GM18519 (cell line): Measurements from ENCODE around the gene CENPT.
"Not testable (repeated sequence)": the region's sequence is repeated elsewhere in the genome, so short reads cannot be mapped to it uniquely, and the experiment has no call there.

ENCODE experiments used
- ATAC-seq: cut with Tn5 transposase; IDR thresholded peaks from one replicate; pipeline ENCODE4 v1.9.1; 2021; ENCODE audit warnings: mild to moderate bottlenecking, moderate library complexity; ENCODE audit not compliant: unreplicated experiment, low FRiP score

CENPT gene

DNA sequence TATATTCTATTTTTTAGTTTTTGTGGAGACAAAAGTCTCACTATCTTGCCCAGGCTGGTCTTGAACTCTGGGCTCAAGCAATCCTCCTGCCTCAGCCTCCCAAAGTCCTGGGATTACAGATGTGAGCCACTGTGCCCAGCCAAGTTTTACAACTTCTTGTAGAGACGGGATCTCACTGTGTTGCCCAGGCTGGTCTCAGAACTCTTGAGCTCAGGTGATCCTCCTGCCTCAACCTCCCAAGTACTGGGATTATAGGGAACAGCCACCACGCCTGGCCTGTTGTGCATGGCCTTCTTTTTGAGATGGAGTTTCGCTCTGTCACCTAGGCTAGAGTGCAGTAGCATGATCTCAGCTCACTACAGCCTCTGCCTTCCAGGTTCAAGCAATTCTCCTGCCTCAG lies 6.2 kb upstream of the CENPT start:
- no peak for ATAC-seq

DNA sequence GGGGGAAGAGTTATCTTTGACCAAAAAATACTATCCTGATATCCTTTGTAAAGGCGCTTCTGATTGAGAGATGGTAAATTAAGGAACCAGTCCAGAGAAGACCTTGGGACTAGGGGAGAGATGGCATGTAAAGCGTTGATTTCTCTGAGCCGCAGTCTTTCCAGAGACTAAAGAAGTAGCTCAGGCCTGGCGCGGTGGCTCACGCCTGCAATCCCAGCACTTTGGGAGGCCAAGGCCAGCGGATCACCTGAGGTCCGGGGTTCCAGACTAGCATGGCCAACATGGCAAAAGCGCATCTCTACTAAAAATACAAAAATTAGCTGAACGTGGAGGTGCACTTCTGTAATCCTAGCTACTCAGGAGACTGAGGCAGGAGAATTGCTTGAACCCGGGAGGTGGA lies 625 bp upstream of the CENPT start:
- no peak for ATAC-seq

DNA sequence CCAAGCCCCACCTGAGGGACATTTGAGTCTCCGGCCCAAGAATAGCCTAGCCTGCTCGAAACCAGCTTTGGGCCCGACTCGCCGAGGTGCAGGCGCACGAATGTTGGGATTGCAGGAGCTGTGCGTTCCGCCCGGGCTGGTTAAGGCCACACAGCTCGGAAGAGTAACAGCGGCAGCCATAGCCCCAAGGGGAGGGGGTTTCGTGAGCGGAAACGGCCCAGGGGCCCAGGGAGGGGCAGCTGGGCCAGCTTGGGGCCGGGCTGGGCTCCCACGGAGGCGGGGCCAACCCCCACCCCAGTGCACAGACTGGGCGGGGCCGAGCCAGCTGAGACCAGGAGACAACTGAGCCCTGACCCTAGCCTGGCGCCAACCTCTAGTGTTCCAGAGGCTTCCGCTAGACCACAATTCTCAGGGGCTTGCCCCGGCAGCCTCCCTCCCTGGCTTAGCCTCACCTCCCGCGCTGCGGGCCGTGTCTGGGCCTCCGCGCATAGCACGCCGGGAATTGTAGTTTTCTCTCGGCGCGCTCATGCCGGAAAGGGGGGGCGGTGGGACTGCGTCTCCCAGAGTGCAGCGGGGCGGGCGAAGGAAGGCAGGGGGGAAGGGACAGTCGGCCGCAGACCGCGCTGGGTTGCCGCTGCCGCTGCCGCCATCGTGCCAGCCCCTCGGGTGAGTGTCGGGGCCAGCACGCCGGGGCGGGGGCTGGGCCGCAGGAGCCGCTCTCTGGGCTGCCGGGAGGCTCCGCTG lies 1.0 kb downstream of the CENPT start, which contains the start of gene NUTF2:
Gene NUTF2, plus strand, starts transcription at position 614 of the 744 bp plus-strand sequence. CDS start 18,198 bp downstream, outside the sequence.
- ATAC-seq = peak; percentile 37

DNA sequence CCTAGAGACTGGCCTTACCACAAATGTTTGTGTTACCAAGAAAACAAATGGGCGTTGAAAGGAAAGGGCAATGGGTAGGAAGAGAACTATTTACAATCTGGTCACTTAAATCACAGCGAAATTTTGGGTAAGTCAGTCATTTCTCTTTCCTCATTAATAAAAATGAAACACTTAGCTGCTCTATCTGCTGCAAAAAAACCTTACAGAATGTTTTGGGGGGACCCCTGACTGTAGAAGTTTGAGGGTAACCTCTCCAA lies 1.5 kb downstream of the CENPT start:
- ATAC-seq = no peak

DNA sequence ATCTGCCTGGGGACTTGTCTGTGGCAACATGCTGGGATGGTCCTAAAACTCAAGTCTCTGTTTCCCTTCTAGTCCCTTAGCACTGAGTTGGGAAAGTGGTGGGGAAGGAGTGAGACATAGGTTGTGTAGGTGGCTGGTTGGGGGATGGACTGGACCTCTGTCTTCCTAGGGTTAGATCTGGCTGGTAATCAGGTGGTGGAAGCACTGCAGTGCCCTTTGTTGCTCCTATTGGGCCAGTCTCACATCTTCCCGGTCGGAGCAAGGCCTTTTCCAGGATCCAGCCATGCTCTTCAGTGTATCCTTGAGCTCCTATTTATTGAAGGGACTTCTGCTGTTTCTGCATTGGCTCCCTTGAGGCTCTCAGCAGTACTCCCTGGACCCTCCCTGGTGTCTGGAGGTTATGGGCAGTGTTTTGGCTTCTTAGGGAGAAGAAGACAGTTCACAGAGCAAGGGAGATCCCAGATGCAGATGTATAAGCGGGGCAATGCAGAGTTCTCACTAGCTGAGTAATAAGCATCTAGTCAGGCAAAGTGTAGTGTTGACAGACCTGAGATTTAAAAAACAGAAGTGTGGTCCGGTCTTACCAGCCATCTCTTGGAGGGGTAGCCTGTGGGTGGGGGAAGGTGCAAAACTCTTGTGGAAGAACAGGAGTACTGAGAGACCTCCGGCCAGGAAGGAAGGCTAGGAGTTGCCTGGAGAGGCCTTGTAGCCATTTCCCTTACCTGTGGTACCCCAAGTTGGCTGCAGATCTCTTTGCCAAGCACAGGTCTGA lies 2.0 kb downstream of the CENPT start:
- ATAC-seq = no peak

DNA sequence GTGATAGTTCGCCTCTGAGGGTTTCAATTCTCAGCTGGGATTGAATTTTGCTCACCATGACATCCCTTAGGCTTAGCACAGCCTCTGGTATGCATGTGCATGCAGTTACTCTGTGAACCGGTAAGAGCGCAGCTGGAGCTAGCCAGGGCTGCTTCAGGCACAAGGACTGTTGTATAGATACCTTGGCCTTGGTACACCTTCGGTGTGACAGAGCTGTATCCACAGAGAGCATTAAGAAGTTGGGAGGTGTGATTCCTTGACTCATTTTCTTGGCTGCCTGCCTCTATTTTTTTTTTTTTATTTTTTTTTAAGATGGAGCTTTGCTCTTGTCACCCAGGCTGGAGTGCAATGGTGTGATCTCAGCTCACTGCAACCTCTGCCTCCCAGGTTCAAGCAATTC lies 3.0 kb downstream of the CENPT start:
- no peak for ATAC-seq

DNA sequence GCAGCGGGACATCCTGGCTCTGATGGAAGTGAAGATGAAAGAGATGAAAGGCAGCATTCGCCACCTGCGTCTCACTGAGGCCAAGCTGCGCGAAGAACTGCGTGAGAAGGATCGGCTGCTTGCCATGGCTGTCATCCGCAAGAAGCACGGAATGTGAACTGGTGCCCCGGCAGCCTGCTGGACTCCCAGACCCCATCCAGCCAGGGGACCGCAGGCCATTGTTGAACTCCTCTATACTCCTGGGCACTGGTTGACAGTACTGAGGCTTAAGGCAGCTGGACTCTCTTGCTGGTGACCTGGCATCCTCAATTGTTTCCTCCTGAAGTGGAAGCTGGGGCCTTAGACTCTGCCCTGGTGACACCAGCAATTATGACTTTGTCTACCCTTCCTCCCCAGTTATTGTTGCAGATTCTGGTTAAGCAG lies 4.1 kb downstream of the CENPT start:
- no peak for ATAC-seq

DNA sequence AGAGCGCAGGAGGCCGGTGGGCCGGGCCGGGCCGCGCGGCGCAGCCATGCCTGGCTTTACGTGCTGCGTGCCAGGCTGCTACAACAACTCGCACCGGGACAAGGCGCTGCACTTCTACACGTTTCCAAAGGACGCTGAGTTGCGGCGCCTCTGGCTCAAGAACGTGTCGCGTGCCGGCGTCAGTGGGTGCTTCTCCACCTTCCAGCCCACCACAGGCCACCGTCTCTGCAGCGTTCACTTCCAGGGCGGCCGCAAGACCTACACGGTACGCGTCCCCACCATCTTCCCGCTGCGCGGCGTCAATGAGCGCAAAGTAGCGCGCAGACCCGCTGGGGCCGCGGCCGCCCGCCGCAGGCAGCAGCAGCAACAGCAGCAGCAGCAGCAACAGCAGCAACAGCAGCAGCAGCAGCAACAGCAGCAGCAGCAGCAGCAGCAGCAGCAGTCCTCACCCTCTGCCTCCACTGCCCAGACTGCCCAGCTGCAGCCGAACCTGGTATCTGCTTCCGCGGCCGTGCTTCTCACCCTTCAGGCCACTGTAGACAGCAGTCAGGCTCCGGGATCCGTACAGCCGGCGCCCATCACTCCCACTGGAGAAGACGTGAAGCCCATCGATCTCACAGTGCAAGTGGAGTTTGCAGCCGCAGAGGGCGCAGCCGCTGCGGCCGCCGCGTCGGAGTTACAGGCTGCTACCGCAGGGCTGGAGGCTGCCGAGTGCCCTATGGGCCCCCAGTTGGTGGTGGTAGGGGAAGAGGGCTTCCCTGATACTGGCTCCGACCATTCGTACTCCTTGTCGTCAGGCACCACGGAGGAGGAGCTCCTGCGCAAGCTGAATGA lies 4.8 kb downstream of the CENPT start:
- peak; percentile 6 for ATAC-seq

DNA sequence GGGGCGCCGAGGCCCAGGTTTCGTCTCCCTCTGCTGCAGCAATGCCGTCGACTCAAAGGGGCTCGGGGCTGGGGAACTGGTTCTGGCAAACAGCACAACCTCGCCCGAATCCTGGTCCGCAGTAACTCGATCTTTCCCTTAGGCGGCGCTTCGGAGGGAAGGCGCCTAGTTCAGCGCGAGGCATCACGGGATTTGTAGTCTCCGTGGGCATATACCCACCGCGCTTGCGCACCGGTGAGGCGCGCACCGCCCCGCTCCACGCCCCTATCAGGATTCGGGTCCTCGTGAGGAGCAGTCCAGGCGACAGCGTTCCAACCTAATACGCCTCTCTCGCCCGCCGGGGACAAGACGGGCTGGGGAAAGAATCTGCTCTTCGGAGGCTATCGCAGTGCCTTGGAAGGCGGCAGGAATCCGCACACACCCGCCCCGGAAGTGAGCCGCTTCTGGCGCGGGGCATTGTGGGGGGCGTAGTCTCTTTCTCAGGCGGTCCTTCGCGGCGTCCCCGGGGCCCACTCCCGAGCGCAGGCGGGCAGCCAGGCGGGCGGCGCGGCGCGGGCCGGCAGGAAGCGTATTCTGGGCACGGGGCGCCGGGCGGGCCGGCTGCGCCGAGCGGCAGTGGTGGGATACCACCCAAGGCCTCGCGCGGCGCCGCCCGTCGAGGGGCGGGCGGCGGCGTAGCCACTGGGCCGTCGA lies 5.5 kb downstream of the CENPT start, which contains the start of gene THAP11:
Gene THAP11, plus strand, starts transcription at position 505 of the 693 bp plus-strand sequence. CDS start 235 bp downstream, outside the sequence.
- ATAC-seq = peak; percentile 46

DNA sequence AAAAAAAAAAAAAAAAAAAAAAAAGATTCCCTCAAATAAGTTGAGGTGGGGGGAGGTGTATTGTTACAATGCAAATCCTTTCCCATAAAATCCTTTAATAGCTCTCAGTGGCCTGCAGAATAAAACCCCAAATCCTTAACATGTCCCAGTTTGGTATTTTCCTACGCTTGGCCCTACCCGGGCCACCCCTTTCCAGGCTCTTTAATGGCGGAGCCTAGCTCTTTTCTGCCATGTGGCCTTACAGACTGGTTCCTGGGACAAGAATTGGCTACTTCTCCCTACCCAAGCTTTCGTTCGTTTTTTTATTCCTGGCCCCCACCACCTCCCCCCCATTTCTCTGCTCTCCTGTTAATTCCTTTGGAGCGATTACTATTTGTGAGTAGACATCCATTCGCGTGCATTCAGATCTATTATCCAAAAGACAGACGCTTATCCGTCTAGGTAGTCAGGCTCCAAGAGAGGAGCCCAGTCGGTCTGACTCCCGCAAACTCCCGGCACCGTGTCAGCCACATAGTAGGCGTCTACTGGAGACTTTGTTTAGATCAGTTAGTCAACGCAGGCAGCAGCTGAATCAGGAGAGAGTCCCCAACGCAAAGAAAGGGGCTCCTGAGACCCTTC lies 6.2 kb downstream of the CENPT start:
- no peak for ATAC-seq

DNA sequence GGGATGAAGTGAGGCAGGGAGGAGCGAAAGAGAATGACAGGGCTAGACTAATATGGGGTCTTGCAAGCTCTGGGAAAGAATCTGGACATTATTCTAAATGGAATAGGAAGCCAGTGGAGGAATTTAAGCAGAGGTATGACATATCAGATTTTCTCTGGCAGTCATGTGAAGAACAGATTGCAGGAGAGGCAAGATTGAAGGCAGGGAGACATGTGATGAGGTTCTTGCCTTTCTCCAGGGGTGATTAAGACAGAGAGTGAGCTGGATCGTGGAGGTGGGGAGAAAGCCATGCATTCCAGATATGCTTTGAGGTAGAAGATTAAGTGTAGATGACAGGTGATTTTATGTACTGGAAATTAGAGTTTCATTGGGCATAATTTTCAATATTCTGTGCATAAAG lies 9.7 kb downstream of the CENPT start:
- ATAC-seq = no peak

DNA sequence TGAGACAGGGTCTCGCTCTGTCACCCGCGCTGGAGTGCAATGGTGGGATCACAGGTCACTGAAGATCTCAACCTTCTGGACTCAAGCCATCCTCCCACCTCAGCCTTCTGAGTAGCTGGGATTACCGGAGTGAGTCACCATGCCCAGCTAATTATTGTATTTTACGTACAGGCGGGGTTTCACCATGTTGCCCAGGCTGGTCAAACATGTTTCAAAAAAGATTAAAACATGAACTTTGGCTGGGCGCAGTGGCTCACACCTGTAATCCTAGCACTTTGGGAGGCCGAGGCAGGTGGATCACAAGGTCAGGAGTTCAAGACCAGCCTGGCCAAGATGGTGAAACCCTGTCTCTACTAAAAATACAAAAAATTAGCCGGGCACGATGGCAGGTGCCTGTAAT lies 10.3 kb downstream of the CENPT start:
- ATAC-seq = not testable (repeated sequence)

DNA sequence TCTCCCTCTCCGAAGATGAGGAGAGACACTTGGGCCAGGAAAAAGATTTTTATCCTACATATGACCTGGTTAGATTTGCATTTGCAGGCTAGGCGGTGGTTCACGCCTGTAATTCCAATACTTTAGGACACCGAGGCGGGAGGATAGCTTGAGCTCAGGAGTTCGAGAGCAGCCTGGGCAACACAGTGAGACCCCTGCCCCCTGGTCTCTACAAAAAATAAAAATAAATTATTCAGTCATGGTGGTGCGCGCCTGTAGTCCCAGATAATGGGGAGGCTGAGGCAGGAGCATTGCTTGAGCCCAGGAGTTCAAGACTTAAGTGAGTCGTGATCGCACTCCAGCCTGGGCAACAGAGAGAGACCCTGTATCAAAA lies 13.3 kb downstream of the CENPT start:
- no peak for ATAC-seq

DNA sequence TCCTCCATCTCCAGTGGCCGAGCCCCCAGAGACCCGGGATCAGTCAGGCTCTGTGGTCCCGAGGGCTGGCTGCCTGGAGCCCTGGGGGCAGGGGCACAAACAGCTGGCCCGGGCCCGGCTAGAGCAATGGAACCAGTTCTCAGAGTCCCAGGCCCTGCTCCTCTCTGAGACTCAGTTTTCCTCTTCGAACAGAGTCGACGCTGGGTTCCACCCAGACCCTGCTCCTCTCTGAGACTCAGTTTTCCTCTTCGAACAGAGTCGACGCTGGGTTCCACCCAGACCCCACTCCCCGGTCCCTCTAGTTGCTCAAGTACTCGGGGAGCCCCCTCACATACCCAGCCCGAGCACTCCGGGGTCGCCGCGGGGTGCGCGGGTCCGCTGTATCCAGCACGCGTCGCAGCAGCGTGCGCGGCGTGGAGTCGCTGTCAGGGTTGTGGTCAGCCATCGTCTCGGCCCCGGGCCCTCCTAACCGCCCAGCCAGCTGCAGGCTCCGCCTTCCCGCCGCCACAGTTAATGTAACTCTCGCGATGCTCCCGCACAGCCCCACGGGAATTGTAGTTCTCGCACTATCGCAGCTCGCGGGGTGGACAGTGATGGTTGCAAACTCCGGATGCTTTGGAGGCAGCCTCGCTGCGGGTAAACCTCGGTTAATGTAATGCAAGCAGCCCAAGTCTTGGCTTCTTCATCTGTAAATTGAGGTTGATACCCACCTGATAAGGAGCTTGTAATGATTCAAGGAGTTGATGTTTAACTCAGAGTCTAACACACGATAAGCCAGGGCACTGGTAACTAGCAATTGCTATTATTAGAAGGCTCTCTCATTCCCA lies 13.9 kb downstream of the CENPT start:
- ATAC-seq = peak; percentile 94

DNA sequence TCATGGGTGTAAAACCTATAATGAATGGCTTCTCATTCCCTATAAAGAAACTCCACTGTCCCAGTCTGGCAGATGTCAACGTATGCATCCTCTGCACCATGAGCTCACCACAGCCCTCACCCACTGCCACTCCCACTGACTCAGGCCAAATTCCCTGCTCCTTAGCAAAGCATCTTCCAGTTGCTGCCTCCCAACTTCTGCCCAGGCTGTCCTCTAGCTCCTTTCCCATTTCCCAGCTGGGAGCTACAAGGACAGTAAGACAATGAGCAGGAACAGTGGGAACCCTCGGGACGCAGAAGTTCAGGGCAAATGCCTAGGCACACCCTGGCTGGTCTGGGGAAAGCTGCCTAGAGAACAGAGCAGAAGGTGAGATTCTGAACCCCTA lies 14.5 kb downstream of the CENPT start:
- ATAC-seq = no peak

DNA sequence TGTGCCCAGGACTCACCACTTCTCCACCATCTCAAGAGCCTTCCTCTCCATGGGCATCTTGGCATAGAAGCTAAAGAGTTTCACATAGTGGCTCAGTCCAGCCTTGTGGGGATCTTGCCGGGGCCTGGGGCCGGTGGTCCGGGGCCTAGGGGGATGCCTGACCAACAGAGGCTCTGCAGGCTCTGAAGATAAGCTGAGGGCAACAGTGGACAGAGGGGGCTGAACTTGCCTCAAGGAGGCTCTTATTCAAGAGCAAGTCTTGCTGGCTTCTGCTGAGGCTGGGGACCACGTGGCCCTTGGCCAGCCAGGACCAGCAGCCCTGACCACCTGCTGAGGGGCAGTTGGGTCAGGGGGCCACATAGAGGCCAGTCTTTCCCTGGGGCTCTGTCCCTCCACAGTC lies 18.8 kb downstream of the CENPT start:
- ATAC-seq = no peak

DNA sequence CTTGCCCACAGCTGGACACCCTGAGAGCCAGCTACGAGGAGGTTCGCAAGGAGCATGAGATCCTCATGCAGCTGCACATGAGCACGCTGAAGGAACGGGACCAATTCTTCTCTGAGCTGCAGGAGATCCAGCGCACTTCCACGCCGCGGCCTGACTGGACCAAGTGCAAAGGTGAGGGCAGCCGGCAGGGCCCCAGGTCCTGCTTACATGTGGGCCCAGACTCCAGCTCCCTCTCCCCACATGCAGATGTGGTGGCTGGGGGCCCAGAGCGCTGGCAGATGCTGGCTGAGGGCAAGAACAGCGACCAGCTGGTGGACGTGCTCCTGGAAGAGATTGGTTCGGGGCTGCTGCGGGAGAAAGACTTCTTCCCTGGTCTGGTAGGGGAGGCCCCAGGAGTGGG lies 21.6 kb downstream of the CENPT start:
- no peak for ATAC-seq

DNA sequence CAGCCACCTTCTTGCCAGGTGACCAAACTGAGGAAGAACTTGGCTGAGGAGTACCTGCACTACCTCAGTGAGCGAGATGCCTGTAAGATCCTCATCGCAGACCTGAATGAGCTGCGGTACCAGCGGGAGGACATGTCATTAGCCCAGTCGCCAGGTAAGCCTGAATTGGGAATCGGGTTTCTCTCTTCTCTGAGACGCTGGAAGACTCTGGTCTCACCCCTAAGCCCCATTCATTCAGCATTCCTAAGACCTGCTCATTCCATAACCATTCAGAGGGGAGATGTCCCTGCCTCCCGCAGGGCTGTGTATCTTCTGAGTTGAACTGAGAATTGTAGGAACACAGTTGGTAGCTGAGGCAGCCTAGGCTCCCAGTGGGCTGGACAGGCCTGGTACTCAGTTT lies 22.4 kb downstream of the CENPT start:
- no peak for ATAC-seq

DNA sequence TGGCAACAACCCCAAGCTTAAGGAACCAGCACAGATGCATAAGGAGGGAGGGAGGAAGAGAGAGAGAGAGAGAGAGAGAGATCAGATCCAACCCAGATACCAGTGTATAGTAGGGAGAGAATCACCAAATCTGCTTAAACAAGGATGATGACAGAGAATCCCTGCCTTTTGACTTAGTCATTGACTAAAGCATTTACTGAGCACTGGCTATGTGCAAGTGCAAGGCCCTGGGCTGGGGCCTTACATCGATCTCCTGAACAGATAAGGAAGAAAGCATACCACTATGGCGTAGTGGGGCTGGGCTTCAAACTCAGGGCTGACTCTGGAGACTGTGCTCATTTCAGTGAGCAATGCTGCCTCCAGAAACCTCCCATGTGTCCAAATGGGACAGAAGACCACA lies 25.0 kb downstream of the CENPT start:
- ATAC-seq = no peak
